Osteoblast (primary cell): ENCODE data around the gene GALNT15. TPM values are rescaled to one million over a fixed set of nuclear protein-coding genes. Genes with fewer than 3 reads are reported as not detected.

Experiments
- DNase-seq: peaks from one replicate; pipeline ENCODE4 v3.0.0; 2011; ENCODE audit warnings: low spot score, mixed read lengths; ENCODE audit not compliant: insufficient read length; ENCODE audit errors: missing footprints
- H2AFZ ChIP-seq: 2 replicates; pipeline ENCODE4 v1.6.0; 2011; ENCODE audit warnings: mild to moderate bottlenecking, low read length
- H3K27ac ChIP-seq: 2 replicates; pipeline ENCODE4 v1.5.1; 2011; ENCODE audit warnings: mild to moderate bottlenecking, low read depth, low read length, moderate library complexity
- H3K27me3 ChIP-seq: 2 replicates; pipeline ENCODE4 v1.6.0; 2012; ENCODE audit warnings: mild to moderate bottlenecking, control low read depth, inconsistent platforms, low read length, moderate library complexity; ENCODE audit not compliant: insufficient read depth
- H3K36me3 ChIP-seq: 2 replicates; pipeline ENCODE4 v1.5.1; 2011; ENCODE audit warnings: mild to moderate bottlenecking, low read length, control low read depth, moderate library complexity; ENCODE audit not compliant: insufficient read depth
- H3K4me1 ChIP-seq: 2 replicates; pipeline ENCODE4 v1.5.1; 2011; ENCODE audit warnings: mild to moderate bottlenecking, low read length, control low read depth, moderate library complexity; ENCODE audit not compliant: insufficient read depth
- H3K4me2 ChIP-seq: 2 replicates; pipeline ENCODE4 v1.6.0; 2011; ENCODE audit warnings: mild to moderate bottlenecking, low read length; ENCODE audit not compliant: insufficient read depth
- H3K4me3 ChIP-seq: fragments of 200-600 bp; sonication (generic); 3 replicates; pipeline ENCODE4 v1.5.1; 2012; ENCODE audit warnings: mild to moderate bottlenecking, low read length, inconsistent platforms; ENCODE audit not compliant: insufficient read depth
- H3K79me2 ChIP-seq: 2 replicates; pipeline ENCODE4 v1.6.0; 2012; ENCODE audit warnings: mild to moderate bottlenecking, low read length, control low read depth, inconsistent platforms; ENCODE audit not compliant: insufficient read depth
- H3K9me3 ChIP-seq: 2 replicates; pipeline ENCODE4 v1.5.1; 2011; ENCODE audit warnings: low read depth, low read length, control low read depth
- H4K20me1 ChIP-seq: 2 replicates; pipeline ENCODE4 v1.6.0; 2012; ENCODE audit warnings: mild to moderate bottlenecking, low read length, control low read depth; ENCODE audit not compliant: insufficient read depth
- CTCF ChIP-seq: IDR thresholded peaks from 2 replicates; pipeline ENCODE4 v1.5.1; 2011; ENCODE audit warnings: mild to moderate bottlenecking, low read depth, low read length, moderate library complexity; ENCODE audit errors: extremely low read depth
- total RNA-seq: library from RNA; depleted of rRNA; stranded (reverse); fragments of >200 nt; gene quantifications from 2 replicates; pipeline ENCODE4 v1.2.3, GENCODE V29; 2012

GALNT15 gene
- total RNA-seq, 1 donor = 6.5 TPM

DNA sequence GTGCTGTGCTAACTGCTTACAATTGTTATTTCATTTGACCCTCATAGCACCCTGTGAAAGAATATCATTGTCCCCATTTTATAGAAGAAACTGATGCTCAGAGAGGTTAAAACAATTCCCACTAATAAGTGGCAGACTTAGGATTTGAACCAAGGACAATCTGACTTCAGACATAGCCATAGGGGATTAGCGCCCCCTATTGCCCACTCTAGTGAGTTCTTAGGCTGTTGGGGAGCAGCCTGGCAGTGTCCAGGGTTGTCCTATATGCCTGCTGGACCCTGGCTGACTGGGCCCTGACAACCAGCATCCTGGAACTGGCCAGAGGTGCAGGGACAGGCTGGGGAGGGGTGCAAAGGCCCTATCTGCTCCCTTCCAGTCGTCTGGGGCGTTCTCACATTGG lies 74.9 kb downstream of the GALNT15 start:
- no peaks in the 10 kb centered on the region for H3K36me3 ChIP-seq

GRCh38 chr3:16249886-16250285 lies 75.4 kb downstream of the GALNT15 start:
- H3K36me3 ChIP-seq = no peaks in the 10 kb centered on the region
- no peaks in the 10 kb centered on the region for H3K27me3 ChIP-seq
- no peaks in the 10 kb centered on the region for H3K9me3 ChIP-seq
- H3K79me2 ChIP-seq = no peaks in the 10 kb centered on the region
- H4K20me1 ChIP-seq = no peaks in the 10 kb centered on the region
- H3K4me3 ChIP-seq = no peak overlapping the region
- H3K27ac ChIP-seq = no peak overlapping the region
- H3K4me1 ChIP-seq = peaks cover 6% of the 10 kb centered on the region
- no peak overlapping the region for H2AFZ ChIP-seq
- H3K4me2 ChIP-seq = no peak overlapping the region
- no peak for DNase-seq
- no peak for TF ChIP-seq CTCF

More for the DNA sequence above, 74.9 kb downstream of the GALNT15 start:
- H3K27ac ChIP-seq = no peak overlapping the region
- no peak for DNase-seq
- peak; percentile 58 for TF ChIP-seq CTCF
- peaks cover 10% of the 10 kb centered on the region for H3K4me1 ChIP-seq
- H4K20me1 ChIP-seq = no peaks in the 10 kb centered on the region
- H3K4me2 ChIP-seq = no peak overlapping the region
- no peaks in the 10 kb centered on the region for H3K27me3 ChIP-seq
- no peaks in the 10 kb centered on the region for H3K9me3 ChIP-seq
- no peak overlapping the region for H2AFZ ChIP-seq
- no peaks in the 10 kb centered on the region for H3K79me2 ChIP-seq
- no peak overlapping the region for H3K4me3 ChIP-seq

- TF ChIP-seq CTCF = no peak
- no peaks in the 10 kb centered on the region for H4K20me1 ChIP-seq
Measured at GRCh38 chr3:16251316-16252085, 77.0 kb downstream of the GALNT15 start.

DNA sequence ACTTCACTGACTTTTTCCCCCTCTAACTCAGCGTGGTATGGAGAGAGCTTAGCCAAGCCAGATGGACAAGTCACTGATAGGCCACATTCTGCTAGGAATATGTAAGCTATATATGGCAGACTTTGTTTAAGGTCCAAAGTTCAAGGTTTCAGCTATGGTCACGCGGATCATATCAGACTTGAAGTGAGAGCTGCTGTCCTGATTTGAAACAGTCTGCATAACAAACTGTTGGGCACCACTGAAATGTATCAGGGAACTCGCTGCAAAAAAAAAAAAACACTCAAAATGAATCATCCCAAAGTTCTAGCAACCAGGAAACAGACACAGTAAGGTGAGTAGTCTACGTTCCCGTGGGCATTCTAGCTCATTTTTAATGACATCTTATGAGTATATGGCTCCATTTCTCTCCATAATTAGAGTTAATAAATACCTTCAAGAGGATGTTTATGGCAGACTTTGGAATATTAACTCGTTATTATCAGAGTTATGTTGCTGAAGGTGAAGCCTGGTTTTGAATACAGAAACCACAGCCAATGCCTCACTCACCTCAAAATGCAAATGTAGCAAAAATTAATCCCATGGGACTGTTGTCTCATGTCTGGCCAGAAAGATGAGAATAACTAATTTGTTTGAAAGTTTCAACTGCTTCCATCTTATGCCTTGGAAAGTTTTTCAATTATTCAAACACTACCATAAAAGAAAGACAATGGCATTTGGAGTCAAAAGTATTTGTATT lies 77.9 kb downstream of the GALNT15 start:
- Histone ChIP-seq H3K9me3 (no peaks in the 10 kb centered on the region), H3K4me3 (no peak overlapping the region), H3K27me3 (no peaks in the 10 kb centered on the region), H3K27ac (no peak overlapping the region), H3K4me2 (no peak overlapping the region), H3K4me1 (peaks cover 6% of the 10 kb centered on the region), H3K36me3 (no peaks in the 10 kb centered on the region), H4K20me1 (no peaks in the 10 kb centered on the region), H2AFZ (no peak overlapping the region), H3K79me2 (no peaks in the 10 kb centered on the region)
- DNase-seq = no peak
- TF ChIP-seq CTCF = no peak

More at GRCh38 chr3:16251316-16252085, 77.0 kb downstream of the GALNT15 start:
- Histone ChIP-seq H3K4me3 (no peak overlapping the region), H3K27ac (no peak overlapping the region), H3K4me1 (peaks cover 6% of the 10 kb centered on the region), H3K36me3 (no peaks in the 10 kb centered on the region), H3K9me3 (no peaks in the 10 kb centered on the region), H3K79me2 (no peaks in the 10 kb centered on the region), H3K27me3 (no peaks in the 10 kb centered on the region), H3K4me2 (no peak overlapping the region), H2AFZ (no peak overlapping the region)
- no peak for DNase-seq
